Measurements from ENCODE around the gene SLC29A1. TPM values are rescaled to one million over a fixed set of nuclear protein-coding genes. Genes with fewer than 3 reads are reported as not detected.
"Not testable (repeated sequence)": the region's sequence is repeated elsewhere in the genome, so short reads cannot be mapped to it uniquely, and the experiment has no call there.

The SLC29A1 gene
- total and polyA plus RNA-seq, 4 donors, result 16.1 to 51.8 (median 27.2) TPM

- peaks cover 33% of the 10 kb centered on the region for H3K36me3 ChIP-seq (ENCODE audit: control insufficient read depth, insufficient read depth, low read length)
- 40% methylated on average over 10 of the region's 15 CpGs for WGBS (ENCODE audit: insufficient coverage)
- peak in 1 of 6 donors; percentile 28 for DNase-seq (ENCODE audit: low read depth in 4 of 6, low spot score in 6 of 6)
- no peak overlapping the region for H3K27ac ChIP-seq (ENCODE audit: low read depth, low read length)
- no peaks in the 10 kb centered on the region for H3K9me3 ChIP-seq (ENCODE audit: control insufficient read depth, insufficient read depth, low read length)
- H3K27me3 ChIP-seq (ENCODE audit: control insufficient read depth, insufficient read depth, low read length), result no peaks in the 10 kb centered on the region
- no peak overlapping the region for H3K4me3 ChIP-seq (ENCODE audit: low read depth, low read length)
- H3K4me1 ChIP-seq (ENCODE audit: control insufficient read depth, insufficient read depth, low read length), result peaks cover 61% of the 10 kb centered on the region
These were observed 3.2 kb downstream of the SLC29A1 start for GRCh38 chr6:44226368-44227147.

DNA sequence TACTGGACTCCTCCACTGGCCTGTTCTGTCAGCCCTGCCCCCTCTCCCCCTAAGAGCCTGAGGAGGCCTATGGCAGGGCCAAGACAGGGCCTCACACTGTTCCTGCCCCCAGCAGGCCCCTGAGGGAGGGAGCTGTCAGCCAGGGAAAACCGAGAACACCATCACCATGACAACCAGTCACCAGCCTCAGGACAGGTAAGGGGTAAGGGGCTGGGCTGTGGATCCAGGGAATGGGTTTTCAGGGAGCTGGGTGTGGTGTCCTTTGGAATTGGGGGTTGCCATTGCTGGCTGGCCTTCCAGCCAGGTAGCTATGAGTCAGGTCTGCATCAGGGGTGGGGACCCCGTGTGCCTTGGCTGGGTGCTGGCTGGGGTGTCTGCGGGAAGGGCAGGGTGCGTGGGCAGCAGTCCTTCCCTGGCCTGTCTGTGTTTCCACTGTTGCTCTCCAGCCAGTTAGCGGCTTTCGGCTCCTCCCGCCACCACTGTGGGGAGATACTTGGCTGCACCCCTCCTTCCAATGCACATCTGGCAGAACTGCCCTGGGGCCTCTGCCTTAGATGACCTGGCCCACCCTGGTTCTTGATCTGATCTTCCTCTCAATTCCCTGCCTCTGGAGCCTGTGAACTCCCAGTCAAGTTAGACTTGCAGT lies 3.9 kb downstream of the SLC29A1 start:
- DNase-seq (ENCODE audit: low read depth in 4 of 6, low spot score in 6 of 6), result no peak
- H3K9me3 ChIP-seq (ENCODE audit: control insufficient read depth, insufficient read depth, low read length), result no peaks in the 10 kb centered on the region
- H3K27me3 ChIP-seq (ENCODE audit: control insufficient read depth, insufficient read depth, low read length), result no peaks in the 10 kb centered on the region
- 90% methylated on average over 6 of the region's 7 CpGs for WGBS (ENCODE audit: insufficient coverage)
- H3K36me3 ChIP-seq (ENCODE audit: control insufficient read depth, insufficient read depth, low read length), result peaks cover 33% of the 10 kb centered on the region
- H3K27ac ChIP-seq (ENCODE audit: low read depth, low read length), result no peak overlapping the region
- peaks cover 56% of the 10 kb centered on the region for H3K4me1 ChIP-seq (ENCODE audit: control insufficient read depth, insufficient read depth, low read length)
- no peak overlapping the region for H3K4me3 ChIP-seq (ENCODE audit: low read depth, low read length)

GRCh38 chr6:44228031-44228430 lies 4.6 kb downstream of the SLC29A1 start:
- DNase-seq (ENCODE audit: low read depth in 4 of 6, low spot score in 6 of 6), result no peak
- 93% methylated on average over 2 of the region's 6 CpGs for WGBS (ENCODE audit: insufficient coverage)
- Histone ChIP-seq H3K36me3 (ENCODE audit: control insufficient read depth, insufficient read depth, low read length) (peaks cover 40% of the 10 kb centered on the region), H3K27ac (ENCODE audit: low read depth, low read length) (no peak overlapping the region), H3K27me3 (ENCODE audit: control insufficient read depth, insufficient read depth, low read length) (no peaks in the 10 kb centered on the region), H3K9me3 (ENCODE audit: control insufficient read depth, insufficient read depth, low read length) (no peaks in the 10 kb centered on the region), H3K4me3 (ENCODE audit: low read depth, low read length) (no peak overlapping the region), H3K4me1 (ENCODE audit: control insufficient read depth, insufficient read depth, low read length) (peaks cover 54% of the 10 kb centered on the region)

DNA sequence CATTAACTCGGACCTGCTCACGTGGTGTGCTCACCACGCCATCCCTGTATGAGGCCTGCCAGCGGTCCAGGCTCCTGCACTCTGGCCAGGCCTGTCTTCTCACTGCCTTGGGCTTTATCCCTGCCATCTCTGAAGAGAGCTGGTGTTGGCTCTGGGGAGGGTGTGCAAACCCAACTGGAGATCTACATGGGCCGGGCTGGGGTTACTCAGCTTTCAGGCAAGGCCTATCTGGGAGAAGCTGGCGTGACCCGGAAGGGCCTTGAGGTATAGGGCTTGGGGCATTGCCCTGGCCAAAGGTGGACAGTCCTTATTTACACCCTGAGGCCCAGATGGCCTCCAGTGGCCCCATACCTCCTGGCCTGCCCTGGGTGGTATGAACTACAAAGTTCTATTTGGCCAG lies 5.0 kb downstream of the SLC29A1 start:
- Histone ChIP-seq H3K9me3 (ENCODE audit: control insufficient read depth, insufficient read depth, low read length) (no peaks in the 10 kb centered on the region), H3K4me1 (ENCODE audit: control insufficient read depth, insufficient read depth, low read length) (peaks cover 56% of the 10 kb centered on the region), H3K27me3 (ENCODE audit: control insufficient read depth, insufficient read depth, low read length) (no peaks in the 10 kb centered on the region), H3K27ac (ENCODE audit: low read depth, low read length) (no peak overlapping the region), H3K4me3 (ENCODE audit: low read depth, low read length) (no peak overlapping the region), H3K36me3 (ENCODE audit: control insufficient read depth, insufficient read depth, low read length) (peaks cover 44% of the 10 kb centered on the region)
- no peak for DNase-seq (ENCODE audit: low read depth in 4 of 6, low spot score in 6 of 6)
- 92% methylated on average over 7 of the region's 7 CpGs for WGBS (ENCODE audit: insufficient coverage)

DNA sequence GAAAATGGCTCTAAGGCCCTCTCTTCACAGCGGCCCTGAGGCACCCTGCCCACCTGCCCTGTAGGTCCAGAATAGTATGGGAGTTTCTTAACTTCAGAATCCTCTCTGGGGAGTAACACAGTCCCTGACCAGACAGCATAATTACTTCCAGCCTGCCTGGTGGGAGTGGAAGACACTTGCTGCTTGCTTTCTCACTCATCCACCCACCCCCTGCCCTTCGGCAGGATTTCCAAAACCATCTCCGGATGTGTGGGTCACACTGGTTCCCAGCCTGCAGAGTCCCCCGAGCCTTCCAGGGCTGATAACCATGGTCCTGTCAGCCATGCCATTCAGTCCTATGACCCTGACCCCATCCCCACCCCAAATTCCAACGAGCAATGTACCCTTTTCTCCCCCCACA lies 5.4 kb downstream of the SLC29A1 start:
- H3K4me1 ChIP-seq (ENCODE audit: control insufficient read depth, insufficient read depth, low read length), result peaks cover 58% of the 10 kb centered on the region
- H3K27me3 ChIP-seq (ENCODE audit: control insufficient read depth, insufficient read depth, low read length), result no peaks in the 10 kb centered on the region
- no peak overlapping the region for H3K27ac ChIP-seq (ENCODE audit: low read depth, low read length)
- H3K4me3 ChIP-seq (ENCODE audit: low read depth, low read length), result no peak overlapping the region
- no peak for DNase-seq (ENCODE audit: low read depth in 4 of 6, low spot score in 6 of 6)
- H3K9me3 ChIP-seq (ENCODE audit: control insufficient read depth, insufficient read depth, low read length), result no peaks in the 10 kb centered on the region
- H3K36me3 ChIP-seq (ENCODE audit: control insufficient read depth, insufficient read depth, low read length), result peaks cover 47% of the 10 kb centered on the region
- 75% methylated on average over 4 of the region's 5 CpGs for WGBS (ENCODE audit: insufficient coverage)

DNA sequence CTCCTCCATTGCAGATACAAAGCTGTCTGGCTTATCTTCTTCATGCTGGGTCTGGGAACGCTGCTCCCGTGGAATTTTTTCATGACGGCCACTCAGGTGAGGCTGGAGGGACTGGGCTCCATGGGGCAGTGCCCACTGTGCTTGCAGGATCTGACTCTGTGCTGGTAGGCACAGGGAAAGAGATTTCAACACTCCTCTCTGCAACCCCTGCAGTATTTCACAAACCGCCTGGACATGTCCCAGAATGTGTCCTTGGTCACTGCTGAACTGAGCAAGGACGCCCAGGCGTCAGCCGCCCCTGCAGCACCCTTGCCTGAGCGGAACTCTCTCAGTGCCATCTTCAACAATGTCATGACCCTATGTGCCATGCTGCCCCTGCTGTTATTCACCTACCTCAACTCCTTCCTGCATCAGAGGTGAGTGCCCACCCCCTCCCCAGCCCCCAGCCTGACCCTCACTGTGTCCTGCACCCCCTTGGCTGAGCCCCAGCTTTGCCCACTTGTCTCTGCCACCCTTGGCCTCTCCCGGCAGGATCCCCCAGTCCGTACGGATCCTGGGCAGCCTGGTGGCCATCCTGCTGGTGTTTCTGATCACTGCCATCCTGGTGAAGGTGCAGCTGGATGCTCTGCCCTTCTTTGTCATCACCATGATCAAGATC lies 6.1 kb downstream of the SLC29A1 start:
- Histone ChIP-seq H3K4me1 (ENCODE audit: control insufficient read depth, insufficient read depth, low read length) (peaks cover 58% of the 10 kb centered on the region), H3K27ac (ENCODE audit: low read depth, low read length) (no peak overlapping the region), H3K9me3 (ENCODE audit: control insufficient read depth, insufficient read depth, low read length) (no peaks in the 10 kb centered on the region), H3K36me3 (ENCODE audit: control insufficient read depth, insufficient read depth, low read length) (peaks cover 47% of the 10 kb centered on the region), H3K4me3 (ENCODE audit: low read depth, low read length) (no peak overlapping the region), H3K27me3 (ENCODE audit: control insufficient read depth, insufficient read depth, low read length) (no peaks in the 10 kb centered on the region)
- no peak for DNase-seq (ENCODE audit: low read depth in 4 of 6, low spot score in 6 of 6)
- WGBS (ENCODE audit: insufficient coverage), result 89% methylated on average over 11 of the region's 11 CpGs

DNA sequence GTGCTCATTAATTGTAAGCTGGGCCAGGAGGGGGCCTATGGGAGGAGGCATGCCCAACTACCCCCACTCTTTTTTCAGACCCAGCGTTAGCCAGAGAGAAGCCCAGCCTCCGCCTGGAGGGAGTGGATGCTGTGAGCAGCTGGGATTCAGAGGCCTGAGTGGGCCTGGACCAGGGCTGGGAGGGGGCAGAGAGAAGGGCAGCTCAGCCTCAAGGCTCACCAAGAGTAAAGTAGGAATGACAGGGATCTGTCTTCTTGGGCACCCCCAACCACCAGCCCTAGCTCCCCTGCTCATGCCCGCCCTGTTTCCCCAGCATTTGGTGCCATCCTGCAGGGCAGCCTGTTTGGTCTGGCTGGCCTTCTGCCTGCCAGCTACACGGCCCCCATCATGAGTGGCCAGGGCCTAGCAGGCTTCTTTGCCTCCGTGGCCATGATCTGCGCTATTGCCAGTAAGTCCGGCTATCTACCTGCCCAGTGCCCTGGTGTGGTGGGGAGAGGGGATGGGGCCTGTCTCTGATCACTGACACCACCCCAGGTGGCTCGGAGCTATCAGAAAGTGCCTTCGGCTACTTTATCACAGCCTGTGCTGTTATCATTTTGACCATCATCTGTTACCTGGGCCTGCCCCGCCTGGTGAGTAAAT lies 6.8 kb downstream of the SLC29A1 start:
- DNase-seq (ENCODE audit: low read depth in 4 of 6, low spot score in 6 of 6), result no peak
- 95% methylated on average over 4 of the region's 10 CpGs for WGBS (ENCODE audit: insufficient coverage)
- no peak overlapping the region for H3K27ac ChIP-seq (ENCODE audit: low read depth, low read length)
- no peak overlapping the region for H3K4me3 ChIP-seq (ENCODE audit: low read depth, low read length)
- H3K27me3 ChIP-seq (ENCODE audit: control insufficient read depth, insufficient read depth, low read length), result no peaks in the 10 kb centered on the region
- peaks cover 47% of the 10 kb centered on the region for H3K36me3 ChIP-seq (ENCODE audit: control insufficient read depth, insufficient read depth, low read length)
- H3K4me1 ChIP-seq (ENCODE audit: control insufficient read depth, insufficient read depth, low read length), result peaks cover 60% of the 10 kb centered on the region
- no peaks in the 10 kb centered on the region for H3K9me3 ChIP-seq (ENCODE audit: control insufficient read depth, insufficient read depth, low read length)

DNA sequence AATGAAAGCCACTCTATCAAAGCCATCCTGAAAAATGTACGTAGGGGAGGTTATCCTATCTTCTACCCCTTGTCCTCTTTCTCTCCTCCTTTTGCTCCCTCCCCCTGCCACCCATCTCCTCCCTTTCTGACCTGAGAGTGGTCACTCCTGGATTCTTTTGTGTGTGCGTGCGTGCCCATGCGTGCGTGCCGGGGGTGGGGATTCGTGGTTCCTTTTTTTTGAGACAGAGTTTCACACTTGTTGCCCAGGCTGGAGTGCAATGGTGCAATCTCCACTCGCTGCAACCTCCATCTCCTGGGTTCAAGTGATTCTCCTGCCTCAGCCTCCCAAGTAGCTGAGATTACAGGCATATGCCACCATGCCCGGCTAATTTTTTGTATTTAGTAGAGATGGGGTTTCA lies 8.0 kb downstream of the SLC29A1 start:
- H3K36me3 ChIP-seq (ENCODE audit: control insufficient read depth, insufficient read depth, low read length), result peaks cover 49% of the 10 kb centered on the region
- H3K27me3 ChIP-seq (ENCODE audit: control insufficient read depth, insufficient read depth, low read length); H3K9me3 ChIP-seq (ENCODE audit: control insufficient read depth, insufficient read depth, low read length); H3K27ac ChIP-seq (ENCODE audit: low read depth, low read length); DNase-seq (ENCODE audit: low read depth in 4 of 6, low spot score in 6 of 6); H3K4me3 ChIP-seq (ENCODE audit: low read depth, low read length): not testable (repeated sequence)
- H3K4me1 ChIP-seq (ENCODE audit: control insufficient read depth, insufficient read depth, low read length), result peaks cover 55% of the 10 kb centered on the region
- 100% methylated on average over 7 of the region's 9 CpGs for WGBS (ENCODE audit: insufficient coverage)

GRCh38 chr6:44232676-44233566 lies 9.5 kb downstream of the SLC29A1 start:
- H3K36me3 ChIP-seq (ENCODE audit: control insufficient read depth, insufficient read depth, low read length), result peaks cover 45% of the 10 kb centered on the region
- H3K9me3 ChIP-seq (ENCODE audit: control insufficient read depth, insufficient read depth, low read length), result no peaks in the 10 kb centered on the region
- H3K4me1 ChIP-seq (ENCODE audit: control insufficient read depth, insufficient read depth, low read length), result peaks cover 50% of the 10 kb centered on the region
- H3K27me3 ChIP-seq (ENCODE audit: control insufficient read depth, insufficient read depth, low read length), result no peaks in the 10 kb centered on the region
- DNase-seq (ENCODE audit: low read depth in 4 of 6, low spot score in 6 of 6), result no peak
- H3K27ac ChIP-seq (ENCODE audit: low read depth, low read length), result no peak overlapping the region
- 96% methylated on average over 12 of the region's 16 CpGs for WGBS (ENCODE audit: insufficient coverage)
- no peak overlapping the region for H3K4me3 ChIP-seq (ENCODE audit: low read depth, low read length)

All from spinal cord (tissue), 10 donors.